KOPT-K1 (cell line): ENCODE measurements around the gene LRMDA.

Experiments used
- H3K27ac ChIP-seq: fragments of 200-600 bp; sonication (generic); 2 replicates; pipeline ENCODE4 v1.5.1; 2016; ENCODE audit warnings: antibody characterized with exemption, mild to moderate bottlenecking, low read depth, low read length; ENCODE audit not compliant: poor library complexity, severe bottlenecking
- H3K36me3 ChIP-seq: fragments of 200-600 bp; sonication (generic); 2 replicates; pipeline ENCODE4 v1.5.1; 2017; ENCODE audit warnings: antibody characterized with exemption, mild to moderate bottlenecking, low read length, moderate library complexity; ENCODE audit not compliant: insufficient read depth
- H3K9me3 ChIP-seq: fragments of 200-600 bp; sonication (generic); 2 replicates; pipeline ENCODE4 v1.5.1; 2017; ENCODE audit warnings: antibody characterized with exemption, low read length, mild to moderate bottlenecking; ENCODE audit not compliant: insufficient read depth, poor library complexity, severe bottlenecking

LRMDA gene

GRCh38 chr10:75399461-75400162 lies 31.8 kb upstream of the LRMDA start:
- Histone ChIP-seq H3K27ac (no peak overlapping the region), H3K9me3 (peaks cover 39% of the 10 kb centered on the region), H3K36me3 (no peaks in the 10 kb centered on the region)

- no peaks in the 10 kb centered on the region for H3K36me3 ChIP-seq
- peaks cover 35% of the 10 kb centered on the region for H3K9me3 ChIP-seq
- H3K27ac ChIP-seq, result no peak overlapping the region
Measured at GRCh38 chr10:75400163-75400770, 31.2 kb upstream of the LRMDA start.

GRCh38 chr10:75400771-75401568 lies 30.5 kb upstream of the LRMDA start:
- Histone ChIP-seq H3K9me3 (peaks cover 28% of the 10 kb centered on the region), H3K36me3 (no peaks in the 10 kb centered on the region), H3K27ac (no peak overlapping the region)

GRCh38 chr10:75401569-75402485 lies 29.6 kb upstream of the LRMDA start, which contains the start of gene ZNF503:
Gene ZNF503 (minus strand): TSS chr10:75401764. CDS start chr10:75401419, 345 bp downstream.
- Histone ChIP-seq H3K27ac (no peak within 1 kb of the TSS), H3K36me3 (no peaks in the 10 kb centered on the region), H3K9me3 (peaks cover 28% of the 10 kb centered on the region)

GRCh38 chr10:75402486-75403143 lies 28.8 kb upstream of the LRMDA start:
- Histone ChIP-seq H3K9me3 (peaks cover 28% of the 10 kb centered on the region), H3K27ac (no peak overlapping the region), H3K36me3 (no peaks in the 10 kb centered on the region)

GRCh38 chr10:75403144-75403938 lies 28.1 kb upstream of the LRMDA start:
- Histone ChIP-seq H3K9me3 (peaks cover 28% of the 10 kb centered on the region), H3K27ac (no peak overlapping the region), H3K36me3 (no peaks in the 10 kb centered on the region)

- peaks cover 27% of the 10 kb centered on the region for H3K9me3 ChIP-seq
- H3K36me3 ChIP-seq, result no peaks in the 10 kb centered on the region
- no peak overlapping the region for H3K27ac ChIP-seq
Measured at GRCh38 chr10:75403939-75404814, 27.2 kb upstream of the LRMDA start.

GRCh38 chr10:75404815-75405597 lies 26.4 kb upstream of the LRMDA start:
- H3K9me3 ChIP-seq, result peaks cover 24% of the 10 kb centered on the region
- H3K27ac ChIP-seq, result no peak overlapping the region
- no peaks in the 10 kb centered on the region for H3K36me3 ChIP-seq

GRCh38 chr10:75405598-75406461 lies 25.6 kb upstream of the LRMDA start:
- Histone ChIP-seq H3K36me3 (no peaks in the 10 kb centered on the region), H3K9me3 (peaks cover 17% of the 10 kb centered on the region), H3K27ac (no peak overlapping the region)

GRCh38 chr10:75406462-75407223 lies 24.8 kb upstream of the LRMDA start:
- Histone ChIP-seq H3K9me3 (peaks cover 15% of the 10 kb centered on the region), H3K36me3 (no peaks in the 10 kb centered on the region)

GRCh38 chr10:75407224-75407712 lies 24.2 kb upstream of the LRMDA start:
- H3K9me3 ChIP-seq, result peaks cover 15% of the 10 kb centered on the region
- H3K27ac ChIP-seq, result no peak overlapping the region
- no peaks in the 10 kb centered on the region for H3K36me3 ChIP-seq

More at GRCh38 chr10:75406462-75407223, 24.8 kb upstream of the LRMDA start:
- H3K27ac ChIP-seq, result no peak overlapping the region
